A549 (cell line): ENCODE results near the gene DRD3. TPM values are rescaled to one million over a fixed set of nuclear protein-coding genes. Genes with fewer than 3 reads are reported as not detected.

Source experiments
- ATAC-seq, 2 experiments: fragments of 200-7000 bp in 1 of 2; fragments of >200 bp in 1 of 2; cut with Nextera tagmentation in 1 of 2; cut with Tn5 transposase in 1 of 2; 3 replicates each; pipeline versions ENCODE4 v1.8.0 to v1.9.1; 2018 to 2020; ENCODE audit warnings: mild to moderate bottlenecking in 1 of 2, moderate library complexity in 1 of 2
- CTCF ChIA-PET: fragments of 300-600 bp; sonication (Branson Sonifier 250); formaldehyde crosslinking; extraction: SDS; loops from one replicate; lab custom pipeline; 2021; ENCODE audit warnings: antibody characterized with exemption, inconsistent platforms; lab: Yijun Ruan, JAX
- POLR2A ChIA-PET: fragments of 350-600 bp; formaldehyde crosslinking; extraction: SDS; loops from one replicate; lab custom pipeline; 2021; ENCODE audit warnings: antibody characterized with exemption, inconsistent platforms; lab: Yijun Ruan, JAX
- DNase-seq, 2 experiments: peaks; one replicate each; pipeline versions ENCODE4 v3.0.0 to v3.0.0-alpha.2; 2011 to 2016; ENCODE audit warnings: low read depth in 1 of 2, low spot score in 1 of 2
- FAIRE-seq: peaks from 2 replicates; lab custom pipeline; 2011; peaks lifted over from hg19 to GRCh38; lab: Jason Lieb, UNC
- H3K27ac ChIP-seq, 2 experiments: fragments of >200 bp; sonication (Bioruptor Twin); formaldehyde crosslinking; 3 replicates each; pipeline ENCODE4 v1.5.1; 2016 to 2017
- H3K4me1 ChIP-seq: fragments of >200 bp; sonication (Bioruptor Twin); formaldehyde crosslinking; 3 replicates; pipeline ENCODE4 v1.6.1; 2016
- H3K4me2 ChIP-seq: fragments of >200 bp; sonication (Bioruptor Twin); formaldehyde crosslinking; 3 replicates; pipeline ENCODE4 v1.6.1; 2016
- H3K4me3 ChIP-seq: fragments of >200 bp; sonication (Bioruptor Twin); formaldehyde crosslinking; 3 replicates; pipeline ENCODE4 v1.5.1; 2016
- H3K9me3 ChIP-seq: fragments of >200 bp; sonication (Bioruptor Twin); formaldehyde crosslinking; 3 replicates; pipeline ENCODE4 v1.6.1; 2016
- CBX8 ChIP-seq: fragments of 200-600 bp; sonication (generic); IDR thresholded peaks from 2 replicates; pipeline ENCODE4 v1.6.1; 2016
- EHMT2 ChIP-seq: fragments of 200-600 bp; sonication (generic); IDR thresholded peaks from 2 replicates; pipeline ENCODE4 v1.6.1; 2016; ENCODE audit warnings: antibody characterized with exemption, low read depth, mild to moderate bottlenecking, moderate library complexity
- HDAC2 ChIP-seq: fragments of 200-600 bp; sonication (generic); IDR thresholded peaks from 2 replicates; pipeline ENCODE4 v1.6.1; 2016
- HEYL ChIP-seq: fragments of 250-450 bp; sonication (Bioruptor Pico); IDR thresholded peaks from 2 replicates; pipeline ENCODE4 v1.8.0; 2021; ENCODE audit warnings: mild to moderate bottlenecking, moderate library complexity
- HOXB13 ChIP-seq: fragments of 250-450 bp; sonication (Bioruptor Pico); IDR thresholded peaks from 2 replicates; pipeline ENCODE4 v1.5.0; 2020; ENCODE audit warnings: low read depth, mild to moderate bottlenecking, moderate library complexity
- POLR2AphosphoS2 ChIP-seq: conservative IDR thresholded peaks from 2 replicates; pipeline ENCODE4 v1.6.1; 2012; ENCODE audit warnings: low read length, improper control_type of control experiment, inconsistent platforms
- RAD21 ChIP-seq, 2 experiments: fragments of >200 bp in 1 of 2; sonication (Bioruptor Twin) in 1 of 2; formaldehyde crosslinking in 1 of 2; IDR thresholded peaks in 1 of 2; conservative IDR thresholded peaks in 1 of 2; 2 replicates in 1 of 2; 3 replicates in 1 of 2; pipeline ENCODE4 v1.6.1; 2012 to 2018; ENCODE audit warnings: inconsistent platforms in 1 of 2
- SMC3 ChIP-seq: fragments of >200 bp; sonication (Bioruptor Twin); formaldehyde crosslinking; IDR thresholded peaks from 3 replicates; pipeline ENCODE4 v1.6.1; 2018; ENCODE audit warnings: inconsistent platforms
- polyA plus RNA-seq, 4 experiments: library from polyadenylated mRNA; depleted of rRNA in 3 of 4; stranded (reverse); fragments of >200 nt; fragmentation: RNase III in 1 of 4; extraction: RNeasy Plus Mini Kit Qiagen cat#74134 plus additional on column Dnase treatment in 1 of 4; gene quantifications; 2 replicates in 3 of 4; 3 replicates in 1 of 4; pipeline ENCODE4 v1.2.3, GENCODE V29; 2011 to 2017

DRD3 gene
- polyA plus RNA-seq, 2 of the 4 experiments (the other 2 are of a cell fraction), result not detected

- H3K9me3 ChIP-seq, result no peaks in the 10 kb centered on the region
- DNase-seq, result no peak
- ChIA-PET POLR2A (no interaction called here), CTCF (interaction anchor here (0.6 kb wide), 1 partner anchor 136 kb away, joined by 3 read pairs; no protein-coding TSS in a partner anchor)
- H3K27ac ChIP-seq, result no peak overlapping the region
- ATAC-seq, result no peak
- no peak overlapping the region for H3K4me2 ChIP-seq
- H3K4me1 ChIP-seq, result no peaks in the 10 kb centered on the region
- FAIRE-seq, result no peak
- no peak for TF ChIP-seq RAD21 (conservative IDR thresholded peaks at IDR 0.05 in 1 of 2, IDR thresholded peaks at IDR 0.05 in 1 of 2)
- no peak for TF ChIP-seq HEYL (CRISPR knock-in tag)
- no peak for TF ChIP-seq POLR2AphosphoS2
- TF ChIP-seq SMC3, result no peak
- no peak for TF ChIP-seq CBX8
- TF ChIP-seq HDAC2, result no peak
- TF ChIP-seq HOXB13 (CRISPR knock-in tag), result no peak
- no peak for TF ChIP-seq EHMT2
- H3K4me3 ChIP-seq, result no peak overlapping the region
Observed at GRCh38 chr3:114078126-114078525, 100.7 kb downstream of the DRD3 start.

Other genes with a start within 250 kb of the DRD3 start
- gene ZDHHC23, start 231.0 kb downstream of the DRD3 start, polyA plus RNA-seq (2011; rRNA removed), result 4.0 and 5.8 TPM in 2 replicates
- 2.8 to 3.6 TPM (median 3.1 TPM) in 3 replicates for gene ZDHHC23, start 231.0 kb downstream of the DRD3 start, polyA plus RNA-seq (2017; fragmentation: RNase III; extraction: RNeasy Plus Mini Kit Qiagen cat#74134 plus additional on column Dnase treatment)
- gene CCDC191, start 122.5 kb downstream of the DRD3 start, polyA plus RNA-seq (2011; rRNA removed), result 4.6 and 5.0 TPM in 2 replicates
- gene CCDC191, start 122.5 kb downstream of the DRD3 start, polyA plus RNA-seq (2017; fragmentation: RNase III; extraction: RNeasy Plus Mini Kit Qiagen cat#74134 plus additional on column Dnase treatment), result 2.3 to 3.0 TPM (median 2.5 TPM) in 3 replicates
- gene QTRT2, start 122.3 kb downstream of the DRD3 start, polyA plus RNA-seq (2011; rRNA removed), result 26.2 and 33.9 TPM in 2 replicates
- 23.5 to 26.8 TPM (median 23.8 TPM) in 3 replicates for gene QTRT2, start 122.3 kb downstream of the DRD3 start, polyA plus RNA-seq (2017; fragmentation: RNase III; extraction: RNeasy Plus Mini Kit Qiagen cat#74134 plus additional on column Dnase treatment)
- not detected in 2 replicates for gene ZNF80, start 58.5 kb upstream of the DRD3 start, polyA plus RNA-seq (2011; rRNA removed)
- gene ZNF80, start 58.5 kb upstream of the DRD3 start, polyA plus RNA-seq (2017; fragmentation: RNase III; extraction: RNeasy Plus Mini Kit Qiagen cat#74134 plus additional on column Dnase treatment), result not detected in 3 replicates
- gene TIGIT, start 115.0 kb upstream of the DRD3 start, polyA plus RNA-seq (2011; rRNA removed), result not detected in 2 replicates
- gene TIGIT, start 115.0 kb upstream of the DRD3 start, polyA plus RNA-seq (2017; fragmentation: RNase III; extraction: RNeasy Plus Mini Kit Qiagen cat#74134 plus additional on column Dnase treatment), result not detected in 3 replicates